HG03159 (cell line): ENCODE measurements around the gene MCTP2.
"Not testable (repeated sequence)": the region's sequence is repeated elsewhere in the genome, so short reads cannot be mapped to it uniquely, and the experiment has no call there.

Experiments used
- ATAC-seq: cut with Tn5 transposase; IDR thresholded peaks from one replicate; pipeline ENCODE4 v1.9.1; 2021; ENCODE audit warnings: mild to moderate bottlenecking, moderate library complexity; ENCODE audit not compliant: unreplicated experiment

Gene MCTP2

DNA sequence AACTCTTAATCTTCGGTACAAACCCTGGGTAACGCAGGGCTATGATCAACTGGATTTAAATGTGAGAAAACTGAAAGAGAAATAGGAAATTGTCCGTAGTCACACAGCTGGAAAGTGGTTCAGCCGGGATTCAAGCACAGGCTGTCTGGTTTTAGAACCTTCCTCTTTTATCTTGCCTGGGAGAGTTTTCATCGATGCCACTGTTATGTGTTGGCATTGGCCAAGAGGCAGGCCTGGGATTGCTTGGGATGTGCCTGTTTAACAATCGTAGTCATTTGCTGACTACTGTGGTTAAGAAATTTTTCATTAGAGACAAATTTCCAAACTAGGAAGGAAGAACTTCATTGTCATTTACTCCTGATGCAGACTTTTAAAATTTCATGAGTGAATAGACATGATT is 4.3 kb downstream of the MCTP2 start:
- no peak for ATAC-seq

DNA sequence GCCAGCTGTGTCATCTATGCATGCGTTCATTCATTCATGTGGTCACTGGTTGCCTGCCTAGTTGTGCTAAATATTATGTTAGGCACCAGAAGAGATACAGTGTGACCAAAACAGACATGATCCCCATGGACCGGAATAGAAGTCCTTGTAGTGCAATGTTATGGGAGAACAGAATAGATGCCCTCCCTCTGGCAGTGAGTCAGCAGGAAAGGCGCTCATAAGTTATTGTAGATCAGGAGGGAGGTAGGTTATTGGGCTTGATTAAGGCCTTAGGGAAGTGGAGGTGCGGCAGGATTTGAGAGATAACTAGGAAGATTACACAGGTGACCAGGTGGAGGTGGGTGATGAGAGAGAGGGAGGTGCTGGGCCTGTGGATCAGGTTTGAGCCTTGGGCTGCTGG is 5.2 kb downstream of the MCTP2 start:
- ATAC-seq = no peak

- ATAC-seq = no peak
Observed at GRCh38 chr15:94237903-94238302, 6.5 kb downstream of the MCTP2 start.

GRCh38 chr15:94238539-94239118 is 7.3 kb downstream of the MCTP2 start:
- ATAC-seq = peak; percentile 62

- no peak for ATAC-seq
Observed at GRCh38 chr15:94239474-94239873, 8.1 kb downstream of the MCTP2 start.

DNA sequence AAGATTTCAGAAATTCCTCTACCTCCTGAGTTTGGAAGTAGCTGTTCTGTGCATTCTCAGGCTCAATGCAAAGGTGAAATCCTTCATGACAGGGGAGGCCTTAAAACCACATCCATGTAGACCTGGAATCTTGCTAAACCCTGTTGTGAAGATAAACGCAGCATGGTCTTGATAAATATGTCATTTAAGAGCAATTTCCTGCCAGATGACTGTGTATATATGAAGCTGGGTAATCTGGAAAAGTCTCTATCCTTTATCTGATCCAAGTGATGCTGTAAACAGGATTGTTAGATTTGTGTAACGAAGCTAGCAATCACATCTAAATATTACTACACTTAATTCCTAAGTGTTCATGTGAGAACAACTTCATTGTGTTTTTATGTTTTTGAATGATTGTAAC is 9.1 kb downstream of the MCTP2 start:
- no peak for ATAC-seq

DNA sequence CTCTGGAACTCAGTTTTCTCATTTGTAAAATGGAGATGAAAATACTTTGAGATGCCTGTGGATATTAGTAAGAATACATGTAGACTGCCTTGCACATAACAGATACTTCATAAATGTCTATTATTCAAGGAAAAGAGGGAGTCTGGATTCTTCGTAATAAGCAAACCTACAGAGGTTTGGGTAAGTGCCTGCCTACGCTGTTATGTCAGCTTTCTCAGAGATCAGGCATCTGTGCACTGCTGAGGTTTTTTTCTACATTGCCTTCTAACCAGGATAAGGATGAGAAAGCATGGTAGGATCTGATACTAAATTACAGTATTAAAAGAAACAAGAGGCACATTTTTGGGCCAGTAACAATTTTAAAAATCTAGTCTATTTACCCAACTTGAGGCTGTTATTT is 10.9 kb downstream of the MCTP2 start:
- ATAC-seq = no peak

DNA sequence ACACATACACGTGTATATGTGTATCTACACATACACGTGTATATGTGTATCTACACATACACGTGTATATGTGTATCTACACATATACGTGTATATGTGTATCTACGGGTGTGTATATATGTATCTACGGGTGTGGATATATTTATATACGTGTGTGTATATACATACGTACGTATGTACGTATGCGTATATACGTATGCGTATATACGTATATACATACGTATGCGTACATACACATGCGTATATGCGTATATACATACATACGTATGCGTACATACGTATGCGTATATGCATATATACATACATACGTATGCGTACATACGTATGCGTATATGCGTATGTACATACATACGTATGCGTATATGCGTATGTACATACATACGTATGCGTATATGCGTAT is 11.6 kb downstream of the MCTP2 start:
- ATAC-seq = not testable (repeated sequence)

GRCh38 chr15:94243418-94243817 is 12.1 kb downstream of the MCTP2 start:
- ATAC-seq = no peak

DNA sequence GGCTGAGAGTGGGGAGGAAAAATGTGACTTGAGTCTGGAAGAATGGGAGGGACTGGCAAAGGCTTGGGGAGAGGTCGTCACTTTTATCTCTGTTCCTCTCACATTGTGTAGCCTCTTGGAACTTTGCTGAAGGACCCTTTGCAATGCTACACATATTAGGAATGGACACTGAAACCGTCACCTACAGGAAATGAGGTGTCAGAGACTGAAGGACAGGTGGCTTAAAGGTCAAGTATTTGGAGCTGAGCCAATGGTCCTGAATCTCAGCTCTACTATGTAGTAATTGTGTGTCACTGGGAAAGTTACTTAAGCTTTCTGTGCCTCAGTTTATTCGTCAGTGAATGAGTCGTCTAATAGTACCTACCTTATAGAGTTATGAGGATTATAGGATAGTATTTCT is 14.7 kb downstream of the MCTP2 start:
- no peak for ATAC-seq

DNA sequence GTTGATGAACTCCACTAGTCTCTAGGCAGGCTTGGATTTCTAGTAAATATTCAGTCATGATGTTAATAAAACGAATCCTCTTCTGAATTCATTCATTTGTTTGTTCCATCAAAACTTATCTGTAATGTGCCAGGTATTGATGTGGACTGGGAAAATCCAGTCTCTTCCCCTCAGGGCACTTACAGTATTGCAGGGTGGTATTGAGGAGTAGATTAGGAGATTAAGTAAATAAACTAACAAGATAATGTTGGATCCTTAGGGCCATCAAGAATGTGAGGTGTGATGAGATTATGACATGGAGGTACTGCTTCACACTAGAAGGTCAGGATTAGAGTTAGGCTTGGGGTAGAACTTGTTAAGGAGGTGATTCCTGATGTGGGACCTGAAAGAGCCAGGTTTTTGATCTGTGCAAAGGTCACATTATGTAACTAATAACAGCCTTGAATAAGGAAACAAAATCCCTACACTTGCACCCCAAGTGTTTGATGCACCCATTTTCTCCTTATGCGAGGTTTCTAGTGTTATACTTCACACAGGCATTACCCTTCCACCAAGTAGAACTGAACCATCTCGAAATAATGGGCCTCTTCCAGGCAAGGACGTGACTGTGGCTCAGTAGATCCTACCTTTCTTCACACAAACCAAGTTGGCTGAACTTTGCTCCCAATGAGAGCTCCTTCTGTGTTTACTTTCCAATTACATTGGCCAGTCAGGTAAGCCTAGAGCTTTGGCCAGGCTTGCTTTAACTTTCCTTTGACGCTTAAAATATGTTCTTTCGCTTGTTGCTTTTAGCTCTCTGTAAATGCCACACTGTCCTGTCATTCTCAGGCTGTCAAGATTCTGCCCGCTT is 16.7 kb downstream of the MCTP2 start:
- ATAC-seq = no peak

- ATAC-seq = no peak
Observed at GRCh38 chr15:94250801-94251200, 19.4 kb downstream of the MCTP2 start.

GRCh38 chr15:94252223-94252766 is 20.9 kb downstream of the MCTP2 start:
- ATAC-seq = no peak

- no peak for ATAC-seq
Observed at GRCh38 chr15:94252906-94253491, 21.6 kb downstream of the MCTP2 start.

GRCh38 chr15:94253742-94254141 is 22.4 kb downstream of the MCTP2 start:
- peak; percentile 45 for ATAC-seq

GRCh38 chr15:94255540-94255939 is 24.2 kb downstream of the MCTP2 start:
- ATAC-seq = no peak

DNA sequence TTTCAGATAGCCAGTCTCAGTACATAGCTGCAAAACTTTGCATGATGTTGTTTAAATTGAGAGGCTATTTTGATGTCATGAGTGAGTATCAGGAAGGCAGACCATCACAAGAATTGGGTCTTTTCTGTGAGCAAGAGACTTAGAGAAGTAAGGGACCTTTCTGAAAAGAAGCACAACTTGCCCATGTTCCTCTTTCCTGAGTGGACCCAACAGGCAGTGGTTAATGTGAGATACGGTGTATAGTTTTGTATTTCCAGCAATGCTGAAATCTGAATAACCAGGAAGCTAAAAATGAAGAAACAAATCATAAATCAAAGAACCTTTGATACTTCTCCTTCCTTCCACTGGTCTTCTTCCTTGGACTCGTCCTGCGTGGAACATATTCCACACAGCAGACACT is 25.1 kb downstream of the MCTP2 start:
- ATAC-seq = no peak

GRCh38 chr15:94257776-94258175 is 26.4 kb downstream of the MCTP2 start:
- not testable (repeated sequence) for ATAC-seq

DNA sequence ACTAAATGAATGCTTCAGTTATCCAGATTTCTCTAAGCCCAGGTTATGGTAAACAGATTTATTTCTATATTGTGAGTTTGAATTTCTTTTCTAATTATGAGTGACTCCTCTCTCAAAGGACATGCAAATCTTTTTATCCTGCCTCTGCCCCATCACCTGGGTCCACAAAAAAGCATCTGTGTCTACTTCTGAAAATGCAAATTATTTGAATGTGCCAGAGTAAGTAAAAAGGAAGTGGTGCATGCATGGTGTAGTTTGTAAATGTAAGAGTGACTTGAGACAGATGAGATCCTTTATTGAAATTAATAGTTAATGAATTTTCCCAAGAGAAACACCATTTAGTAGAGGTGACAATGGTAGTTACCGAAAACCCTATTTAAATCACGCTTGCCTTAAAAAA is 26.9 kb downstream of the MCTP2 start:
- peak; percentile 70 for ATAC-seq

DNA sequence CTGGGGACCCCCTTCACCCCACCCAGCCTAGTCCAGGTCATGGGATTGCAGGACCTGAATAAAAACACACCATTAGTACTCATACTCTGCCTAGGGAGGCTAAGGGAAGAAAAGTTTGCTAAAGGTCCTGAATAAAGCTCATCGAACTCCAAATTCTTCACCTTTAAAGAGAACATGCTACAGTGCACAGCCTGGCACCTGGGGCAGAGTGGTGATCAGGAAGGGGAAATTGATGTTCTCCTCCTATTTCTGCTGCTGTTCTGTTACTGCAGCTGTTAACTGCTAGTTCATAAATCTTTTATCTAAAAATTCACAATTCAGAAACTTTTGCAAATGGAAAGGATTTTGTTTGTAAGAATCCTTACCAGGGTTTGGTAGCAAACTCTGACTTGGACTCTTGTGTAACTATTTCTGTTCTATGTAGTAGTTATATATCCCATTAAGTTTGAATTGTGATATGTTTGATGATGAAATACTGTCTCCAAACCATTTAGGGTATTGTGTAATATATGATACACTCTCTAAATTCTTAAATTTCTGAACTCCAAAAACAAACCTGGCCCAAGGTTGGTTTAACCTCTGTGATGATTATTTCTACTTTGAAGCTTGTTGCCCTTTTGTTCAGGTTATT is 27.9 kb downstream of the MCTP2 start:
- ATAC-seq = no peak

DNA sequence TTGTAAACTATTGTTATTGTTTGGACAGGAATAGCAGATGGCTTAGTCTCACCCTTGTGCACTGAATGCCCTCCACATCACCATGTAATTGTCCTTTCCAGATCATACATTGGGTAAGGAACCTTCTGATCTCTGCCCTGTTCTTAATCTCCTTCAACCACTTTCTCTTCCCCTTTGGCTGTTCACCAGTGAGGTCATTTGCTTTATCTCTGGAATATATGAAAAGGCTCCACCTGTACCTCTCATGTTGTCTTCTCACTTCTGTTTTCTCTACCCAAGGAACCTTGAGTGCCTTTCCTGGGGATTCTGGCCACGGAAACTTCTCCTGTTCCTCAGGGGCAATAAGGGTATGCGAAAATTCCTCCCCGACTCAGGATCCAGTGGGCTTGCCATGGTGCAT is 28.5 kb downstream of the MCTP2 start:
- no peak for ATAC-seq
